ENCODE data around the gene KIF6. TPM values are rescaled to one million over a fixed set of nuclear protein-coding genes. Genes with fewer than 3 reads are reported as not detected.

KIF6 gene
- total RNA-seq, 1 experiment from 2014 or later, result 2.7 TPM

- H3K4me1 ChIP-seq (ENCODE audit: insufficient read depth, low read length, poor library complexity, severe bottlenecking), result no peaks in the 10 kb centered on the region
- H3K27me3 ChIP-seq (replicated peaks; ENCODE audit: insufficient read depth, low read depth, low read length, poor library complexity), result no peaks in the 10 kb centered on the region
- no peaks in the 10 kb centered on the region for H3K9me3 ChIP-seq (ENCODE audit: low read depth, low read length, poor library complexity, severe bottlenecking)
- DNase-seq (ENCODE audit: low spot score), result no peak
- TF ChIP-seq, protein P1, sequence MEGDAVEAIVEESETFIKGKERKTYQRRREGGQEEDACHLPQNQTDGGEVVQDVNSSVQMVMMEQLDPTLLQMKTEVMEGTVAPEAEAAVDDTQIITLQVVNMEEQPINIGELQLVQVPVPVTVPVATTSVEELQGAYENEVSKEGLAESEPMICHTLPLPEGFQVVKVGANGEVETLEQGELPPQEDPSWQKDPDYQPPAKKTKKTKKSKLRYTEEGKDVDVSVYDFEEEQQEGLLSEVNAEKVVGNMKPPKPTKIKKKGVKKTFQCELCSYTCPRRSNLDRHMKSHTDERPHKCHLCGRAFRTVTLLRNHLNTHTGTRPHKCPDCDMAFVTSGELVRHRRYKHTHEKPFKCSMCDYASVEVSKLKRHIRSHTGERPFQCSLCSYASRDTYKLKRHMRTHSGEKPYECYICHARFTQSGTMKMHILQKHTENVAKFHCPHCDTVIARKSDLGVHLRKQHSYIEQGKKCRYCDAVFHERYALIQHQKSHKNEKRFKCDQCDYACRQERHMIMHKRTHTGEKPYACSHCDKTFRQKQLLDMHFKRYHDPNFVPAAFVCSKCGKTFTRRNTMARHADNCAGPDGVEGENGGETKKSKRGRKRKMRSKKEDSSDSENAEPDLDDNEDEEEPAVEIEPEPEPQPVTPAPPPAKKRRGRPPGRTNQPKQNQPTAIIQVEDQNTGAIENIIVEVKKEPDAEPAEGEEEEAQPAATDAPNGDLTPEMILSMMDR (conservative IDR thresholded peaks at IDR 0.05; ENCODE audit: low read depth, low read length), result no peak
- no peak for TF ChIP-seq EZH2 (IDR thresholded peaks at IDR 0.05; ENCODE audit: borderline replicate concordance, low read depth, low read length, poor library complexity, severe bottlenecking)
- ChIA-PET CTCF (no interaction called here), POLR2A (ENCODE audit: low non-redundant PET) (no interaction called here)
- intact Hi-C loops (cut with micrococcal nuclease; ENCODE audit: unreplicated experiment), result no loop called here
- no peaks in the 10 kb centered on the region for H3K36me3 ChIP-seq (ENCODE audit: insufficient read depth, low read length, poor library complexity, severe bottlenecking)
- no TSS peak for BruUV-seq (replicated peaks)
- no peak overlapping the region for H3K4me3 ChIP-seq (ENCODE audit: low read depth, low read length, poor library complexity, severe bottlenecking)
- H3K27ac ChIP-seq (ENCODE audit: low read depth, low read length, poor library complexity, severe bottlenecking), result no peak overlapping the region
Observed at GRCh38 chr6:39524007-39524406, 201.2 kb downstream of the KIF6 start.

- no peaks in the 10 kb centered on the region for H3K4me1 ChIP-seq (ENCODE audit: insufficient read depth, low read length, poor library complexity, severe bottlenecking)
- H3K4me3 ChIP-seq (ENCODE audit: low read depth, low read length, poor library complexity, severe bottlenecking), result no peak overlapping the region
- H3K9me3 ChIP-seq (ENCODE audit: low read depth, low read length, poor library complexity, severe bottlenecking), result no peaks in the 10 kb centered on the region
- BruUV-seq (replicated peaks), result no TSS peak
- no peaks in the 10 kb centered on the region for H3K27me3 ChIP-seq (replicated peaks; ENCODE audit: insufficient read depth, low read depth, low read length, poor library complexity)
- DNase-seq (ENCODE audit: low spot score), result no peak
- TF ChIP-seq, protein P1 (conservative IDR thresholded peaks at IDR 0.05; ENCODE audit: low read depth, low read length), result no peak
- no peak for TF ChIP-seq EZH2 (IDR thresholded peaks at IDR 0.05; ENCODE audit: borderline replicate concordance, low read depth, low read length, poor library complexity, severe bottlenecking)
- ChIA-PET CTCF (no interaction called here), POLR2A (ENCODE audit: low non-redundant PET) (no interaction called here)
- H3K36me3 ChIP-seq (ENCODE audit: insufficient read depth, low read length, poor library complexity, severe bottlenecking), result no peaks in the 10 kb centered on the region
- intact Hi-C loops (cut with micrococcal nuclease; ENCODE audit: unreplicated experiment), result no loop called here
- no peak overlapping the region for H3K27ac ChIP-seq (ENCODE audit: low read depth, low read length, poor library complexity, severe bottlenecking)
Observed at GRCh38 chr6:39521958-39522357, 203.2 kb downstream of the KIF6 start.

GRCh38 chr6:39520916-39521315 lies 204.3 kb downstream of the KIF6 start:
- no TSS peak for BruUV-seq (replicated peaks)
- intact Hi-C loops (cut with micrococcal nuclease; ENCODE audit: unreplicated experiment), result no loop called here
- no peak overlapping the region for H3K4me3 ChIP-seq (ENCODE audit: low read depth, low read length, poor library complexity, severe bottlenecking)
- H3K4me1 ChIP-seq (ENCODE audit: insufficient read depth, low read length, poor library complexity, severe bottlenecking), result no peaks in the 10 kb centered on the region
- no peaks in the 10 kb centered on the region for H3K36me3 ChIP-seq (ENCODE audit: insufficient read depth, low read length, poor library complexity, severe bottlenecking)
- TF ChIP-seq, protein P1 (conservative IDR thresholded peaks at IDR 0.05; ENCODE audit: low read depth, low read length), result no peak
- no peak for DNase-seq (ENCODE audit: low spot score)
- POLR2A ChIA-PET (ENCODE audit: low non-redundant PET), result no interaction called here
- CTCF ChIA-PET, result no interaction called here
- no peak overlapping the region for H3K27ac ChIP-seq (ENCODE audit: low read depth, low read length, poor library complexity, severe bottlenecking)
- no peaks in the 10 kb centered on the region for H3K9me3 ChIP-seq (ENCODE audit: low read depth, low read length, poor library complexity, severe bottlenecking)
- no peaks in the 10 kb centered on the region for H3K27me3 ChIP-seq (replicated peaks; ENCODE audit: insufficient read depth, low read depth, low read length, poor library complexity)
